Measurements from ENCODE around the gene VPS54. TPM values are rescaled to one million over a fixed set of nuclear protein-coding genes. Genes with fewer than 3 reads are reported as not detected.

VPS54 gene
- total RNA-seq, 1 donor from 2014 or later: 27.1 TPM

- no peak for TF ChIP-seq CTCF (conservative IDR thresholded peaks at IDR 0.05)
- H3K27me3 Mint-ChIP-seq (ENCODE audit: low read depth): no peaks in the 10 kb centered on the region
- H3K4me3 Mint-ChIP-seq: no peak overlapping the region
- DNase-seq (ENCODE audit: low read depth, low spot score): no peak
- no peak overlapping the region for H3K27ac Mint-ChIP-seq (ENCODE audit: unreplicated experiment)
- peaks cover 21% of the 10 kb centered on the region for H3K4me1 Mint-ChIP-seq
- H3K36me3 Mint-ChIP-seq (ENCODE audit: low read depth): no peaks in the 10 kb centered on the region
- H3K9me3 Mint-ChIP-seq: no peaks in the 10 kb centered on the region
These were observed 44.2 kb upstream of the VPS54 start for GRCh38 chr2:64063454-64063853.

GRCh38 chr2:64062840-64063239, 43.6 kb upstream of the VPS54 start:
- no peak overlapping the region for H3K4me3 Mint-ChIP-seq

GRCh38 chr2:64059270-64059669, 40.0 kb upstream of the VPS54 start:
- no peaks in the 10 kb centered on the region for H3K27me3 Mint-ChIP-seq (ENCODE audit: low read depth)
- no peak overlapping the region for H3K27ac Mint-ChIP-seq (ENCODE audit: unreplicated experiment)
- TF ChIP-seq CTCF (conservative IDR thresholded peaks at IDR 0.05): no peak
- no peak overlapping the region for H3K4me3 Mint-ChIP-seq
- no peak for DNase-seq (ENCODE audit: low read depth, low spot score)
- no peaks in the 10 kb centered on the region for H3K9me3 Mint-ChIP-seq
- peaks cover 22% of the 10 kb centered on the region for H3K4me1 Mint-ChIP-seq
- H3K36me3 Mint-ChIP-seq (ENCODE audit: low read depth): no peaks in the 10 kb centered on the region

More at GRCh38 chr2:64062840-64063239, 43.6 kb upstream of the VPS54 start:
- H3K9me3 Mint-ChIP-seq: no peaks in the 10 kb centered on the region
- H3K27me3 Mint-ChIP-seq (ENCODE audit: low read depth): no peaks in the 10 kb centered on the region
- no peak for DNase-seq (ENCODE audit: low read depth, low spot score)
- no peaks in the 10 kb centered on the region for H3K36me3 Mint-ChIP-seq (ENCODE audit: low read depth)
- no peak for TF ChIP-seq CTCF (conservative IDR thresholded peaks at IDR 0.05)
- peaks cover 21% of the 10 kb centered on the region for H3K4me1 Mint-ChIP-seq
- peak overlapping the region; percentile 30 for H3K27ac Mint-ChIP-seq (ENCODE audit: unreplicated experiment)

GRCh38 chr2:64056021-64056420, 36.8 kb upstream of the VPS54 start:
- TF ChIP-seq CTCF (conservative IDR thresholded peaks at IDR 0.05): no peak
- no peaks in the 10 kb centered on the region for H3K36me3 Mint-ChIP-seq (ENCODE audit: low read depth)
- no peak for DNase-seq (ENCODE audit: low read depth, low spot score)
- peaks cover 30% of the 10 kb centered on the region for H3K4me1 Mint-ChIP-seq
- no peaks in the 10 kb centered on the region for H3K9me3 Mint-ChIP-seq
- H3K4me3 Mint-ChIP-seq: no peak overlapping the region
- no peak overlapping the region for H3K27ac Mint-ChIP-seq (ENCODE audit: unreplicated experiment)
- H3K27me3 Mint-ChIP-seq (ENCODE audit: low read depth): no peaks in the 10 kb centered on the region

- no peaks in the 10 kb centered on the region for H3K27me3 Mint-ChIP-seq (ENCODE audit: low read depth)
- no peak for TF ChIP-seq CTCF (conservative IDR thresholded peaks at IDR 0.05)
- no peak overlapping the region for H3K4me3 Mint-ChIP-seq
- DNase-seq (ENCODE audit: low read depth, low spot score): no peak
- H3K4me1 Mint-ChIP-seq: peaks cover 38% of the 10 kb centered on the region
- no peak overlapping the region for H3K27ac Mint-ChIP-seq (ENCODE audit: unreplicated experiment)
- H3K9me3 Mint-ChIP-seq: peaks cover 3% of the 10 kb centered on the region
- no peaks in the 10 kb centered on the region for H3K36me3 Mint-ChIP-seq (ENCODE audit: low read depth)
These were observed 35.1 kb upstream of the VPS54 start for GRCh38 chr2:64054161-64054915.

Data from neural crest cell (in vitro differentiated cells).